ENCODE data around the gene ATP13A5. TPM values are rescaled to one million over a fixed set of nuclear protein-coding genes. Genes with fewer than 3 reads are reported as not detected.

ATP13A5 gene
- total RNA-seq, 1 donor from 2014 or later, result not detected

- no peak for TF ChIP-seq CTCF (IDR thresholded peaks at IDR 0.05; ENCODE audit: borderline replicate concordance)
- Histone ChIP-seq H3K27ac (replicated peaks) (no peak overlapping the region), H3K4me1 (peaks cover 4% of the 10 kb centered on the region), H3K27me3 (ENCODE audit: low read depth) (no peaks in the 10 kb centered on the region), H3K9me3 (replicated peaks) (no peaks in the 10 kb centered on the region), H3K4me3 (no peak overlapping the region), H3K36me3 (no peaks in the 10 kb centered on the region)
- intact Hi-C loops (cut with micrococcal nuclease), result no loop called here
- no peak for DNase-seq
Observed at GRCh38 chr3:193346259-193346658, 32.3 kb downstream of the ATP13A5 start.

GRCh38 chr3:193345431-193345830 lies 33.1 kb downstream of the ATP13A5 start:
- intact Hi-C loops (cut with micrococcal nuclease), result no loop called here
- no peaks in the 10 kb centered on the region for H3K4me1 ChIP-seq
- no peak for DNase-seq
- no peaks in the 10 kb centered on the region for H3K36me3 ChIP-seq
- H3K27me3 ChIP-seq (ENCODE audit: low read depth), result peaks cover 3% of the 10 kb centered on the region
- no peak overlapping the region for H3K27ac ChIP-seq (replicated peaks)
- no peak for TF ChIP-seq CTCF (IDR thresholded peaks at IDR 0.05; ENCODE audit: borderline replicate concordance)
- H3K4me3 ChIP-seq, result no peak overlapping the region
- no peaks in the 10 kb centered on the region for H3K9me3 ChIP-seq (replicated peaks)

GRCh38 chr3:193344486-193344885 lies 34.1 kb downstream of the ATP13A5 start:
- Histone ChIP-seq H3K27me3 (ENCODE audit: low read depth) (peaks cover 3% of the 10 kb centered on the region), H3K4me3 (no peak overlapping the region), H3K36me3 (no peaks in the 10 kb centered on the region), H3K27ac (replicated peaks) (no peak overlapping the region), H3K9me3 (replicated peaks) (no peaks in the 10 kb centered on the region), H3K4me1 (no peaks in the 10 kb centered on the region)
- no peak for DNase-seq
- TF ChIP-seq CTCF (IDR thresholded peaks at IDR 0.05; ENCODE audit: borderline replicate concordance), result no peak
- intact Hi-C loops (cut with micrococcal nuclease), result no loop called here

GRCh38 chr3:193343726-193344222 lies 34.8 kb downstream of the ATP13A5 start:
- no peak for DNase-seq
- H3K4me3 ChIP-seq, result no peak overlapping the region

DNA sequence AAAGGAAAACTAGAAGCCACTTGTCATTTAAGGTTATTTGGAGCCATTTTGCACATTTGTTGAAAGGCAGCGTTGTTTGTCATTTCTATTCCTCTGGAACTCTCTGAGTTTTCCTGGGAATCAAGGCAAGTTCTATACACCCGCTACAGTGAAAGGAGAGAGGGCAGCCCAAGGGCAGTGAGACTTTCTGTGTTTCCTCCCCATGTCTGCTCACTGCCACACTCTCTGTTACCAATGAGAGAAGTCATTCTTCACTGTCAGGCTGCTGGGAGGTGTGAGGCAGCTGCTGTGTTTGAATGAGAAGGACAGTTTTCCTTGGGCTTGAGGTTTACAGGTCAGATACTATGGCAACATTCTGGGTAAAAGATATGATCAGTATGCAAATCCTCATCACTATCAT lies 36.0 kb downstream of the ATP13A5 start:
- no peak for DNase-seq
- Histone ChIP-seq H3K27me3 (ENCODE audit: low read depth) (peaks cover 3% of the 10 kb centered on the region), H3K27ac (replicated peaks) (no peak overlapping the region), H3K9me3 (replicated peaks) (peaks cover 1% of the 10 kb centered on the region), H3K4me3 (no peak overlapping the region), H3K36me3 (no peaks in the 10 kb centered on the region), H3K4me1 (no peaks in the 10 kb centered on the region)
- TF ChIP-seq CTCF (IDR thresholded peaks at IDR 0.05; ENCODE audit: borderline replicate concordance), result no peak
- intact Hi-C loops (cut with micrococcal nuclease), result no loop called here

More at GRCh38 chr3:193343726-193344222, 34.8 kb downstream of the ATP13A5 start:
- Histone ChIP-seq H3K4me1 (no peaks in the 10 kb centered on the region), H3K27ac (replicated peaks) (no peak overlapping the region), H3K27me3 (ENCODE audit: low read depth) (peaks cover 3% of the 10 kb centered on the region), H3K9me3 (replicated peaks) (no peaks in the 10 kb centered on the region), H3K36me3 (no peaks in the 10 kb centered on the region)
- no peak for TF ChIP-seq CTCF (IDR thresholded peaks at IDR 0.05; ENCODE audit: borderline replicate concordance)
- intact Hi-C loops (cut with micrococcal nuclease), result no loop called here
